Neural crest cell (in vitro differentiated cells): Measurements from ENCODE around the gene MARK3. TPM values are rescaled to one million over a fixed set of nuclear protein-coding genes. Genes with fewer than 3 reads are reported as not detected.

Source experiments
- DNase-seq: peaks from one replicate; pipeline ENCODE4 v3.0.0; 2021; ENCODE audit warnings: low read depth, mixed read lengths, low spot score
- H3K27ac Mint-ChIP-seq: one replicate; pipeline ENCODE4 v1.8.0; 2021; ENCODE audit warnings: mild to moderate bottlenecking, mixed read lengths; ENCODE audit not compliant: unreplicated experiment
- H3K27me3 Mint-ChIP-seq: 2 replicates; pipeline ENCODE4 v1.8.0; 2021; ENCODE audit warnings: low read depth, mild to moderate bottlenecking, mixed read lengths
- H3K36me3 Mint-ChIP-seq: 2 replicates; pipeline ENCODE4 v1.8.0; 2021; ENCODE audit warnings: low read depth, mild to moderate bottlenecking, mixed read lengths
- H3K4me1 Mint-ChIP-seq: 2 replicates; pipeline ENCODE4 v1.8.0; 2021; ENCODE audit warnings: mixed read lengths
- H3K4me3 Mint-ChIP-seq: one replicate; pipeline ENCODE4 v1.8.0; 2021; ENCODE audit warnings: mild to moderate bottlenecking, mixed read lengths
- H3K9me3 Mint-ChIP-seq: 2 replicates; pipeline ENCODE4 v1.8.0; 2021; ENCODE audit warnings: mixed read lengths
- CTCF ChIP-seq: fragments of 200-600 bp; sonication (generic); conservative IDR thresholded peaks from 2 replicates; pipeline ENCODE4 v1.5.0; 2021; ENCODE audit warnings: antibody characterized with exemption, mild to moderate bottlenecking
- total RNA-seq: library from RNA; stranded (reverse); gene quantifications from 2 replicates; pipeline ENCODE4 v1.2.1, GENCODE V29; 2021

Gene MARK3
- total RNA-seq, 1 donor from 2014 or later = 98.8 TPM

- Mint-ChIP-seq H3K9me3 (no peaks in the 10 kb centered on the region), H3K4me1 (no peaks in the 10 kb centered on the region), H3K36me3 (peaks cover 3% of the 10 kb centered on the region), H3K4me3 (no peak overlapping the region), H3K27ac (no peak overlapping the region), H3K27me3 (no peaks in the 10 kb centered on the region)
- no peak for TF ChIP-seq CTCF
- DNase-seq = no peak
Observed at GRCh38 chr14:103491691-103492090, 106.5 kb downstream of the MARK3 start.

GRCh38 chr14:103492156-103492925 is 107.1 kb downstream of the MARK3 start:
- no peak overlapping the region for H3K27ac Mint-ChIP-seq
- H3K36me3 Mint-ChIP-seq = peaks cover 2% of the 10 kb centered on the region
- TF ChIP-seq CTCF = no peak
- H3K9me3 Mint-ChIP-seq = no peaks in the 10 kb centered on the region
- no peak for DNase-seq
- H3K27me3 Mint-ChIP-seq = no peaks in the 10 kb centered on the region
- H3K4me3 Mint-ChIP-seq = no peak overlapping the region
- no peaks in the 10 kb centered on the region for H3K4me1 Mint-ChIP-seq

GRCh38 chr14:103495854-103496253 is 110.6 kb downstream of the MARK3 start:
- H3K4me1 Mint-ChIP-seq = peaks cover 9% of the 10 kb centered on the region
- H3K27me3 Mint-ChIP-seq = no peaks in the 10 kb centered on the region
- no peak overlapping the region for H3K4me3 Mint-ChIP-seq
- no peaks in the 10 kb centered on the region for H3K9me3 Mint-ChIP-seq
- H3K27ac Mint-ChIP-seq = no peak overlapping the region
- DNase-seq = no peak
- TF ChIP-seq CTCF = no peak
- no peaks in the 10 kb centered on the region for H3K36me3 Mint-ChIP-seq

GRCh38 chr14:103496776-103497175 is 111.6 kb downstream of the MARK3 start:
- DNase-seq = no peak
- Mint-ChIP-seq H3K36me3 (no peaks in the 10 kb centered on the region), H3K4me3 (no peak overlapping the region), H3K4me1 (peaks cover 9% of the 10 kb centered on the region), H3K27ac (no peak overlapping the region), H3K9me3 (no peaks in the 10 kb centered on the region), H3K27me3 (no peaks in the 10 kb centered on the region)
- no peak for TF ChIP-seq CTCF

- DNase-seq = no peak
- peaks cover 9% of the 10 kb centered on the region for H3K4me1 Mint-ChIP-seq
- peaks cover 14% of the 10 kb centered on the region for H3K36me3 Mint-ChIP-seq
- no peak overlapping the region for H3K4me3 Mint-ChIP-seq
- no peaks in the 10 kb centered on the region for H3K27me3 Mint-ChIP-seq
- TF ChIP-seq CTCF = no peak
- H3K27ac Mint-ChIP-seq = no peak overlapping the region
- no peaks in the 10 kb centered on the region for H3K9me3 Mint-ChIP-seq
Observed at GRCh38 chr14:103499709-103500108, 114.5 kb downstream of the MARK3 start.
